Measurements from ENCODE around the gene LHPP. TPM values are rescaled to one million over a fixed set of nuclear protein-coding genes. Genes with fewer than 3 reads are reported as not detected.

LHPP gene
- total and polyA plus RNA-seq, 9 donors, result 4.3 to 19.9 (median 12.6) TPM

DNA sequence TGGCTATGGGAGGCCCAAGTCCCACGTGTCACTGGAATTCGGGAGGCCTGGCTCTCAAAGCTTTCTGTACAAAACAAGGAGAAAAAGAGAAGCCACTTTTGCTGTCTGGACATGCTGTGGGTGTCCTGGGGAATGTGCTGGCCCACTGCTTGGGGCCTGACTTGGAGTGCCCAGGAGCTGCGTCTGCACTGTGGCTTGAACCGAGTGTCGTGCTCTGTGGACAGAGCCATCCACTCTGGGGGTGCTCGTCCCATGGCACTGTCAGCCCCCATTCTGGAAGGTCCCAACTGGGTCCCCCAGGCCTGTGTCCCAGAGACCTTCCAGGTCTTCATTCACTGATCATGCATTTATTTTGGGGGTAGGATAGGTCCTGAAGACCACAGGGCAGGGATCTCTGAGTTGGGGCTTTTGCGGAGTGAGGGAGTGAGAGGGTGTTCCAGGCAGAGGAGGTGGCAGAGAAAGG lies 138.0 kb downstream of the LHPP start:
- TF ChIP-seq EP300 (IDR thresholded peaks at IDR 0.05) (no peak), POLR2A (IDR thresholded peaks at IDR 0.05) (no peak)
- TF ChIP-seq, protein P1, sequence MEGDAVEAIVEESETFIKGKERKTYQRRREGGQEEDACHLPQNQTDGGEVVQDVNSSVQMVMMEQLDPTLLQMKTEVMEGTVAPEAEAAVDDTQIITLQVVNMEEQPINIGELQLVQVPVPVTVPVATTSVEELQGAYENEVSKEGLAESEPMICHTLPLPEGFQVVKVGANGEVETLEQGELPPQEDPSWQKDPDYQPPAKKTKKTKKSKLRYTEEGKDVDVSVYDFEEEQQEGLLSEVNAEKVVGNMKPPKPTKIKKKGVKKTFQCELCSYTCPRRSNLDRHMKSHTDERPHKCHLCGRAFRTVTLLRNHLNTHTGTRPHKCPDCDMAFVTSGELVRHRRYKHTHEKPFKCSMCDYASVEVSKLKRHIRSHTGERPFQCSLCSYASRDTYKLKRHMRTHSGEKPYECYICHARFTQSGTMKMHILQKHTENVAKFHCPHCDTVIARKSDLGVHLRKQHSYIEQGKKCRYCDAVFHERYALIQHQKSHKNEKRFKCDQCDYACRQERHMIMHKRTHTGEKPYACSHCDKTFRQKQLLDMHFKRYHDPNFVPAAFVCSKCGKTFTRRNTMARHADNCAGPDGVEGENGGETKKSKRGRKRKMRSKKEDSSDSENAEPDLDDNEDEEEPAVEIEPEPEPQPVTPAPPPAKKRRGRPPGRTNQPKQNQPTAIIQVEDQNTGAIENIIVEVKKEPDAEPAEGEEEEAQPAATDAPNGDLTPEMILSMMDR (IDR thresholded peaks at IDR 0.05), result no peak
- Histone ChIP-seq H3K4me1 (ENCODE audit: insufficient read depth) (no peaks in the 10 kb centered on the region), H3K27me3 (no peaks in the 10 kb centered on the region), H3K27ac (no peak overlapping the region), H3K36me3 (no peaks in the 10 kb centered on the region), H3K4me3 (no peak overlapping the region), H3K9me3 (no peaks in the 10 kb centered on the region)
- peak in 1 of 5 donors; percentile 18 for DNase-seq
- intact Hi-C loops (cut with DNase I), result no loop called here
- 67 to 75% (median 68%) methylated on average over 6 to 7 of the region's 7 CpGs for WGBS, 3 donors

DNA sequence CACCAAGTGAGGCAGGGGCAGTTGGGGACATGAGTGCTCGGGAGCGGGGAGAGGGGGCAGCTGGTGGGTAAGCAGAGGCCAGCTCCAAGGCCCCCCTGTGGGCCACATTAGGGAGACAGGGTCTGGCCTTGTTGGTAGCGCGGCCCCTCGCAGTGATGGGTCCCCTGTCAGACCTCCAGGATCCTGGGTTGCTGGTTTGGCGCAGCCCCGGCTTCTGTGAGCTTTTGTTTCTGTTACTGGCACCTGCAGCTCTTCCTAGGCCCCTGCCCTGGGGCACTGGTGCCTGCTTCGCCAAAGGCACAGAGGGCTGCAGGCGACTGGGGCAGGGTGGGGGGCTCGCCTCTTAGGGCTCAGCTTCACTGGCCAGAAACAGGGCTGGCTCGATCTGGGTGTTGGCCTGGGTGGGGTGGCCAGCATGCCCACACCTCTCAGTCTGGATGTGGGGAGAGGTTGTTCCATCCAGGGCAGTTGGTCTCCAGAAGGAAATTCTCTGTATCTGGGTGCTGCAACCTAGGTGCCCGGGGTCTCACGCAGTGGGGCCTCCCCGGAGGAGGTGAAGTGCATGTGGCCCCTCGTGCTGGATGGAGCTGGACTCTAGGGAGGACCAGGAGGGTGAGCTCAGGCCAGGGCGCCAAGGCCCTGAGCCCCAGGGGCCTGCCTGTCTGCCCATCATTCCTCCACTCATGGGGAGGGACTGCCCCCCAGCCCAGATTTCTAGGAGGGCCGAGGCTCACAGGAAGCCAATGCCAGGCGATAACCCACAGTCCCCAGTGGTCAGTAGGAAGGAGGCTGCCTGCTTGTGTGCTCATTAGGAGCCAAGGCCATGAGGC lies 138.6 kb downstream of the LHPP start:
- no peak overlapping the region for H3K27ac ChIP-seq
- intact Hi-C loops (cut with DNase I), result no loop called here
- TF ChIP-seq POLR2A (IDR thresholded peaks at IDR 0.05) (no peak), EP300 (IDR thresholded peaks at IDR 0.05) (no peak)
- TF ChIP-seq, protein P1 (IDR thresholded peaks at IDR 0.05), result no peak
- no peaks in the 10 kb centered on the region for H3K27me3 ChIP-seq
- no peaks in the 10 kb centered on the region for H3K36me3 ChIP-seq
- H3K4me3 ChIP-seq, result no peak overlapping the region
- 89 to 92% (median 90%) methylated on average over 17 to 18 of the region's 18 CpGs for WGBS, 3 donors
- no peaks in the 10 kb centered on the region for H3K9me3 ChIP-seq
- DNase-seq, result peak in 2 of 5 donors; percentile 14 to 31
- H3K4me1 ChIP-seq (ENCODE audit: insufficient read depth), result no peaks in the 10 kb centered on the region

DNA sequence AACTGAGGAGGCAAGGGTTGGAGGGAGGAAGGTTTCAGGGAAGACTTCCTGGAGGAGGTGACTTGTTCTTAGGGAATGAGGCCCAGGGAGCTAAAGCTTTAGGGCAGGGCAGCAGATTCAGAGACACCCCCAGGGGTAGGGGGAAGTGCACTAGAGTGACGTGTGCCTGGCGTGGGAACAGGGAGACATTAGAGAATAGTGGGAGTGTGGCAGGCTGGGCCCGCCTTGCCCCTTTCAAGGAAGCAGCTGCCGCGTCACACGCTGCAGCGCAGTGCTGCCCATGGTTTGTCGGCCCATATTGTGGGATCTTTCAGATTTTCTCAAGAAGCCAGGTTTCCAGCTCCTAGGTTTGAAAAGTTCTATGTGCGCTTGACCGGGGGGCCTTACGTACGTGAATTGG lies 139.4 kb downstream of the LHPP start:
- intact Hi-C loops (cut with DNase I), result no loop called here
- Histone ChIP-seq H3K4me3 (no peak overlapping the region), H3K27me3 (no peaks in the 10 kb centered on the region), H3K9me3 (no peaks in the 10 kb centered on the region), H3K36me3 (no peaks in the 10 kb centered on the region), H3K4me1 (ENCODE audit: insufficient read depth) (no peaks in the 10 kb centered on the region), H3K27ac (no peak overlapping the region)
- DNase-seq, result peak in 1 of 5 donors; percentile 21
- TF ChIP-seq POLR2A (IDR thresholded peaks at IDR 0.05), result no peak
- TF ChIP-seq, protein P1 (IDR thresholded peaks at IDR 0.05), result no peak
- WGBS, 3 donors, result 87 to 94% (median 93%) methylated on average over 12 of the region's 12 CpGs

DNA sequence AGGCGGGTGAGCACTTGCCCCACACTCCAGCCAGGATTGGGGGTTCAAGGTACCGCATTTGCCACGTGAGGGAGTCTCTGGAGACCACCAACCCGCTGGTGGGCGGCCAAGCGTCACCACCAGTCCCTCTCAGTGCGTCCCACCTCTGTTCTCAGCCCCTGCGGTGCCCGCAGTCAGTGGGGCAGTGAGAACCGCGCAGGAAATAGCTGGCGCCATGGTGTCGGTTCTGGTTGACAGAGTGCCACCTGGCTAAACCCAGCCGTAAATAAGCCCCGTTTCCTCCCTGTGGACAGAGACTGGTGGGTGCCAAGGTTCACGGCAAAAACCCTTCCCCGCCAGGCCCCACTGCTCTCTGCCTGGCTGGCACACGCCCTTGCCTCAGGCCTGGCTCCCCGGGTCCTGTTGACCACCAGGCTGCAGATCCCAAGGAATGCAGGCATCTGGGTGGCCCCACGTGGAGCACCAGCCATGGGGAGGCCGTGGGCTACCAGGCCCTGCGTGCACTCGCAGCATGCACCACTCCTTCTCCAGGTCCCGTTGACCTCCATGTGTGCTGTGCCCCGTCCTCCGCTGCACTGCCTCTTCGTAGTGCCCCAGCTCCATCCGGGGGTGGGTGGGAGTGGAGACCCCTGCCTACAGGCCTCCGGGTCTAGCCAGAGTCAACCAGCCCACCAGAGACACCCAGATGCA lies 140.0 kb downstream of the LHPP start:
- TF ChIP-seq POLR2A (IDR thresholded peaks at IDR 0.05) (no peak), EP300 (IDR thresholded peaks at IDR 0.05) (no peak)
- TF ChIP-seq, protein P1 (IDR thresholded peaks at IDR 0.05), result no peak
- Histone ChIP-seq H3K27me3 (no peaks in the 10 kb centered on the region), H3K4me3 (no peak overlapping the region), H3K27ac (no peak overlapping the region), H3K36me3 (no peaks in the 10 kb centered on the region), H3K4me1 (ENCODE audit: insufficient read depth) (no peaks in the 10 kb centered on the region), H3K9me3 (no peaks in the 10 kb centered on the region)
- intact Hi-C loops (cut with DNase I), result no loop called here
- DNase-seq, result peak in 2 of 5 donors; percentile 19 to 29
- 82 to 89% (median 86%) methylated on average over 25 to 29 of the region's 29 CpGs for WGBS, 3 donors
